KMS-11 (cell line): ENCODE data around the gene ABHD4.

Source experiments
- H2AFZ ChIP-seq: fragments of 200-600 bp; sonication (generic); 2 replicates; pipeline ENCODE4 v1.6.1; 2016; ENCODE audit warnings: antibody characterized with exemption, mixed run types, low read depth
- H3K27ac ChIP-seq: fragments of 200-600 bp; sonication (generic); 2 replicates; pipeline ENCODE4 v1.6.1; 2016; ENCODE audit warnings: mild to moderate bottlenecking, mixed run types
- H3K27me3 ChIP-seq: fragments of 200-600 bp; sonication (generic); 2 replicates; pipeline ENCODE4 v1.6.1; 2017; ENCODE audit warnings: mild to moderate bottlenecking, low read depth, mixed run types, moderate library complexity; ENCODE audit not compliant: insufficient read depth
- H3K36me3 ChIP-seq: fragments of 200-600 bp; sonication (generic); 2 replicates; pipeline ENCODE4 v1.6.1; 2017; ENCODE audit warnings: mild to moderate bottlenecking, mixed run types; ENCODE audit not compliant: insufficient read depth
- H3K4me1 ChIP-seq: fragments of 200-600 bp; sonication (generic); 2 replicates; pipeline ENCODE4 v1.6.1; 2016; ENCODE audit warnings: mild to moderate bottlenecking, low read depth, mixed run types; ENCODE audit not compliant: poor library complexity, severe bottlenecking
- H3K4me2 ChIP-seq: fragments of 200-600 bp; sonication (generic); 2 replicates; pipeline ENCODE4 v1.7.0; 2016; ENCODE audit warnings: mild to moderate bottlenecking, mixed run types
- H3K4me3 ChIP-seq: fragments of 200-600 bp; sonication (generic); IDR thresholded peaks from 2 replicates; pipeline ENCODE4 v1.6.1; 2017; ENCODE audit warnings: low read depth, low read length, mixed read lengths; ENCODE audit not compliant: insufficient read depth
- H3K79me2 ChIP-seq: fragments of 200-600 bp; sonication (generic); 2 replicates; pipeline ENCODE4 v1.6.1; 2016; ENCODE audit warnings: low read depth, mixed run types; ENCODE audit not compliant: insufficient read depth
- H3K9ac ChIP-seq: fragments of 200-600 bp; sonication (generic); 2 replicates; pipeline ENCODE4 v1.6.1; 2016; ENCODE audit warnings: mild to moderate bottlenecking, mixed run types
- H4K20me1 ChIP-seq: fragments of 200-600 bp; sonication (generic); 2 replicates; pipeline ENCODE4 v1.6.1; 2016; ENCODE audit warnings: mild to moderate bottlenecking, mixed run types; ENCODE audit not compliant: insufficient read depth
- CTCF ChIP-seq: fragments of 200-600 bp; sonication (generic); conservative IDR thresholded peaks from 2 replicates; pipeline ENCODE4 v1.6.1; 2017; ENCODE audit warnings: low read depth, mild to moderate bottlenecking, antibody characterized with exemption, low read length, moderate library complexity, mixed read lengths

The ABHD4 gene

GRCh38 chr14:22577334-22577908 lies 20.7 kb upstream of the ABHD4 start:
- TF ChIP-seq CTCF = no peak
- no peaks in the 10 kb centered on the region for H4K20me1 ChIP-seq

DNA sequence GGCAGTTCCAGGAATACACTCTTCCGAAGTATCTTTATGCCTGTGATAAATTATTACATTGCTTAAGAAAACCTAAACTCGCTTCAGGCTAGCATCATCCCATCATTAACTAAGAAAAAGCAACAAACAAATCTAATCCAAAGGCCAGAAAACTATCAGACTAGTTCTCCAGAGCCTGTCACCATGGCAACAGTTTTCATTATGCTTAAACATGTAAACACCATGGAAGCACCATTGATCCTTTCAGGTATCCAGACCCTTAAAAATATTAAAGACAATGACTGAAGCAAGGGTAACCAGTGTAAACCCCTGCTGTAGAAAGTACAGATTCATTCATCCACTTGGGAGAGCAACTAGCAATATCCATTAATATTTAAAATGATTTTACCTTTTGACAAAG lies 18.9 kb upstream of the ABHD4 start:
- TF ChIP-seq CTCF = no peak
- Histone ChIP-seq H3K9ac (peak overlapping the region; percentile 18; the same call in 1 of the 2 replicates), H3K4me3 (no peak overlapping the region), H3K79me2 (peaks cover 58% of the 10 kb centered on the region), H3K36me3 (peaks cover 3% of the 10 kb centered on the region; the same call in 1 of the 2 replicates), H3K4me1 (peaks cover 70% of the 10 kb centered on the region), H3K4me2 (peak overlapping the region; percentile 78), H3K27me3 (no peaks in the 10 kb centered on the region), H4K20me1 (no peaks in the 10 kb centered on the region), H3K27ac (peak overlapping the region; percentile 53), H2AFZ (no peak overlapping the region)

More at GRCh38 chr14:22577334-22577908, 20.7 kb upstream of the ABHD4 start:
- Histone ChIP-seq H3K4me3 (no peak overlapping the region), H3K9ac (no peak overlapping the region), H3K36me3 (peaks cover 3% of the 10 kb centered on the region; the same call in 1 of the 2 replicates), H3K27ac (no peak overlapping the region; the same call in 1 of the 2 replicates), H3K79me2 (peaks cover 47% of the 10 kb centered on the region), H2AFZ (no peak overlapping the region), H3K4me2 (peak overlapping the region; percentile 29), H3K27me3 (no peaks in the 10 kb centered on the region), H3K4me1 (peaks cover 64% of the 10 kb centered on the region)

DNA sequence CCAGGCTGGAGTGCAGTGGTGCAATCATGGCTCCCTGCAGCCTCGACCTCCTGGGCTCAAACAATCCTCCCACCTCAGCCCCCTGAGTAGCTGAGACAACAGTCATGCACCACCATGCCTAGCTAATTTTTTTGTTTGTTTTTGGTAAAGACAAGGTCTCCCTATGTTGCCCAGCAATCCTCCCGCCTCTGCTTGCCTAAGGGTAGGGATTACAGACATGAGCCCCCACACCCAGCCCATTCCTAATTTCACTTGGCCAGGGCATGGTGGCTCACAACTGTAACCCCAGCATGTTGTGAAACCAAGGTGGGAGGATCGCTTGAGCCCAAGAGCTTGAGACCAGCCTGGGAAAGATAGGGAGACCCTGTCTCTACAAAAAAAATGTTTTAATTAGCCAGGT lies 18.2 kb upstream of the ABHD4 start:
- Histone ChIP-seq H3K9ac (no peak overlapping the region), H4K20me1 (no peaks in the 10 kb centered on the region), H3K4me1 (peaks cover 76% of the 10 kb centered on the region), H3K27ac (peak overlapping the region; percentile 53; the same call in 1 of the 2 replicates), H3K4me2 (no peak overlapping the region; the same call in 1 of the 2 replicates), H3K4me3 (no peak overlapping the region), H3K27me3 (no peaks in the 10 kb centered on the region), H3K79me2 (peaks cover 57% of the 10 kb centered on the region), H2AFZ (no peak overlapping the region), H3K36me3 (no peaks in the 10 kb centered on the region)
- TF ChIP-seq CTCF = no peak

DNA sequence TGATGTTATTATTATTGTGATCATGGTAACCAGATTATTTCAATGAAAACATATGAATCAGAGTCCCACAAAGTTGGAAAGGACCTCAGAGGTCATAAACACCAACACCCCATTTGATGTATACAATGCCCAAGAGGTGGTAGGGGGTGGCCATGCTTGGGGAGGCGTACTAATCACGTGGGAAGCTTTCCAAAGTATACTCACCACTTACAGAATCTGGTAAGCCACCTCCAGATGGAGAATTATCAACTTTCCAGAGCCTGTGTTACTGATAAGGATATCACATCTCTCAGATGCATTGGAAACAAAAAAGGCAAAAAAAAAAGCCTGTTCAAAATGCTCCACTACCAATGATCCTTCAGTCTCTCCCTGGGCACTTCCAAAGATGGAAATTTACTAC lies 17.5 kb upstream of the ABHD4 start:
- H3K79me2 ChIP-seq = peaks cover 57% of the 10 kb centered on the region
- H3K27me3 ChIP-seq = no peaks in the 10 kb centered on the region
- H4K20me1 ChIP-seq = no peaks in the 10 kb centered on the region

More for the DNA sequence above, 17.5 kb upstream of the ABHD4 start:
- H2AFZ ChIP-seq = no peak overlapping the region
- no peak overlapping the region for H3K4me2 ChIP-seq
- TF ChIP-seq CTCF = no peak
- no peaks in the 10 kb centered on the region for H3K36me3 ChIP-seq
- H3K4me1 ChIP-seq = peaks cover 83% of the 10 kb centered on the region
- H3K27ac ChIP-seq = no peak overlapping the region
- H3K4me3 ChIP-seq = no peak overlapping the region
- H3K9ac ChIP-seq = no peak overlapping the region
